Upper lobe of right lung (tissue), 1 donor: Measurements from ENCODE around the gene ANKLE2. TPM values are rescaled to one million over a fixed set of nuclear protein-coding genes. Genes with fewer than 3 reads are reported as not detected.
"Not testable (repeated sequence)": the region's sequence is repeated elsewhere in the genome, so short reads cannot be mapped to it uniquely, and the experiment has no call there.

Experiments
- ATAC-seq: fragments of 200-7000 bp; cut with Tn5 transposase; one replicate; pipeline ENCODE4 v1.9.1; 2020; ENCODE audit warnings: mild to moderate bottlenecking, moderate library complexity
- DNase-seq: peaks from one replicate; pipeline ENCODE4 v3.0.0-alpha.2; 2020
- H3K27ac ChIP-seq: fragments of 200-600 bp; one replicate; pipeline ENCODE4 v1.8.0; 2022
- H3K27me3 ChIP-seq: fragments of 200-600 bp; one replicate; pipeline ENCODE4 v1.8.0; 2022; ENCODE audit warnings: mild to moderate bottlenecking
- H3K36me3 ChIP-seq: fragments of 200-600 bp; one replicate; pipeline ENCODE4 v1.8.0; 2022
- H3K4me1 ChIP-seq: fragments of 200-600 bp; one replicate; pipeline ENCODE4 v1.8.0; 2022
- H3K4me3 ChIP-seq: fragments of 200-600 bp; one replicate; pipeline ENCODE4 v1.8.0; 2022; ENCODE audit warnings: mild to moderate bottlenecking
- H3K9me3 ChIP-seq: fragments of 200-600 bp; one replicate; pipeline ENCODE4 v1.8.0; 2022
- intact Hi-C: fragments of 100-400 bp; cut with DNase I; formaldehyde crosslinking; loops from one replicate; pipeline ENCODE4 v1.11.0; 2022
- total RNA-seq: library from RNA; stranded (reverse); fragmentation: NEBNext Ultra II Directional; extraction: Animal tissue kit (Norgen Biotek cat#: 25700); gene quantifications from one replicate; pipeline ENCODE4 v1.2.1, GENCODE V29; 2021
- TF ChIP-seq, protein P1 (sequence below): fragments of 200-600 bp; IDR thresholded peaks from one replicate; pipeline ENCODE4 v1.8.0; 2022; ENCODE audit warnings: antibody characterized with exemption
- donor health status: DM: no; HTN: yes; CAD: no; lungs with severe emphysema.

The ANKLE2 gene
- total RNA-seq, 1 donor from 2014 or later = 60.2 TPM

DNA sequence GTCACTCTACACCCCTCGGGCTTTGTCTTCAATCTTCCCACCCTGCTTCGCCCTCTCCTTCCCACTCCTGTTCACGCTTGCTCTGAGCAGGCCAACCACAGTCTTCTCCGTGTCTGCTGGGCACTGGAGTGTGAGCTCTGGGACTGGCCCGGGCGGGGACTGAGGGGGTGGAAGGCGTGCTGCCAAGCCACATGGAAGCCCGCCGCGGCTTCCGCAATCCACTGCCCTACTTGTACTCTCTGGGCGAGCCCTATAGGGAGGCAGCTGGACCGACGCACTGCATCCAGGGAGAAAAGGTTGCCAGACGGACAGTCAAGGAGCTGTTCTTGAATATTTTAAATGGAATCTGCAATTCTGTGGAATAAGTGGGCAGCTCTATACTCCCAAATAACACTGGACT lies 42.3 kb upstream of the ANKLE2 start:
- H3K27ac ChIP-seq = no peak overlapping the region
- DNase-seq (no peak), ATAC-seq (no peak)
- H3K9me3 ChIP-seq = no peaks in the 10 kb centered on the region
- H3K36me3 ChIP-seq = peaks cover 90% of the 10 kb centered on the region
- H3K4me3 ChIP-seq = no peak overlapping the region
- H3K27me3 ChIP-seq = no peaks in the 10 kb centered on the region
- intact Hi-C loops = no loop called here
- TF ChIP-seq, protein P1, sequence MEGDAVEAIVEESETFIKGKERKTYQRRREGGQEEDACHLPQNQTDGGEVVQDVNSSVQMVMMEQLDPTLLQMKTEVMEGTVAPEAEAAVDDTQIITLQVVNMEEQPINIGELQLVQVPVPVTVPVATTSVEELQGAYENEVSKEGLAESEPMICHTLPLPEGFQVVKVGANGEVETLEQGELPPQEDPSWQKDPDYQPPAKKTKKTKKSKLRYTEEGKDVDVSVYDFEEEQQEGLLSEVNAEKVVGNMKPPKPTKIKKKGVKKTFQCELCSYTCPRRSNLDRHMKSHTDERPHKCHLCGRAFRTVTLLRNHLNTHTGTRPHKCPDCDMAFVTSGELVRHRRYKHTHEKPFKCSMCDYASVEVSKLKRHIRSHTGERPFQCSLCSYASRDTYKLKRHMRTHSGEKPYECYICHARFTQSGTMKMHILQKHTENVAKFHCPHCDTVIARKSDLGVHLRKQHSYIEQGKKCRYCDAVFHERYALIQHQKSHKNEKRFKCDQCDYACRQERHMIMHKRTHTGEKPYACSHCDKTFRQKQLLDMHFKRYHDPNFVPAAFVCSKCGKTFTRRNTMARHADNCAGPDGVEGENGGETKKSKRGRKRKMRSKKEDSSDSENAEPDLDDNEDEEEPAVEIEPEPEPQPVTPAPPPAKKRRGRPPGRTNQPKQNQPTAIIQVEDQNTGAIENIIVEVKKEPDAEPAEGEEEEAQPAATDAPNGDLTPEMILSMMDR = no peak
- H3K4me1 ChIP-seq = no peaks in the 10 kb centered on the region

DNA sequence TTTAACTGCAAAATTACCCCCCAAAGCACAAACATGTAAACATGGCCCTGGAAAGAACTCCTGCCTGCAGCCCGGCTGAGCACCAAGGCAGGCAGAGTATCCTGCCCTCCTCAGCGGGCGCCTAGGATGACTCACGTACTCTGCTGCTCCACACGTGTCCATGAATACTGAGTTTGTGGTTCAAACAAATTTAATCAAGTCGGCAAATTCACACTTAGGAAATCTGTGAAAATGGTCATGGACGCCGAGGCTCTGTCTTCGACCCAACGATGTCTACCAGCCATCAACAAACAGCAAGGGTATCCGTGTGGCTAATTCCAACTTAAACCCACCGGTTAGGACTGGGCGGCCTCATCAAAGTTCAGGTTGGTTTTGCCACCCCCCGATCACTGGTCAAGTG lies 41.5 kb upstream of the ANKLE2 start:
- TF ChIP-seq, protein P1 = no peak
- DNase-seq = no peak
- Histone ChIP-seq H3K27me3 (no peaks in the 10 kb centered on the region), H3K9me3 (no peaks in the 10 kb centered on the region), H3K36me3 (peaks cover 90% of the 10 kb centered on the region), H3K4me3 (no peak overlapping the region), H3K27ac (no peak overlapping the region), H3K4me1 (no peaks in the 10 kb centered on the region)
- ATAC-seq = no peak
- intact Hi-C loops = no loop called here

DNA sequence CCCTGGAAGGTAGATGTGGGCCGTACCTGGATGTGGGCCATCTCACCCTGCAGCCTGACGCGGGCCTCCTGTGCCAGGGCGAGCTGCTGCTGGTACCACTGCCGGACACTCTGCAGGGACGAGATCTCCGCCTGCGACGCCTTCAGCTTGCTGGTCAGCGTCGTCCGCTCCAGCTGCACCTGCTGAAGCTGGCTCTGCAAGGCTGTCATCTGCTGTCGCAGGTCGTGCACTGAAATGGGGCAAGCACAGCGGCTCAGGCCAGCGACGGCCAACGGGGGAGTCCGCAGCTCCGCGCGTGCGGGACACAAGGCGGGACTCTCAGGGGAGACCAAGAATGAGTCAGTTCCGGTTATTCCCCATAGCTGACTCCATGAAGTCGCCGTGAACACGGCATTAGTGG lies 40.1 kb upstream of the ANKLE2 start:
- TF ChIP-seq, protein P1 = no peak
- Histone ChIP-seq H3K4me1 (no peaks in the 10 kb centered on the region), H3K36me3 (peaks cover 92% of the 10 kb centered on the region), H3K4me3 (no peak overlapping the region), H3K27me3 (no peaks in the 10 kb centered on the region), H3K9me3 (no peaks in the 10 kb centered on the region), H3K27ac (no peak overlapping the region)
- no peak for ATAC-seq
- no peak for DNase-seq
- intact Hi-C loops = no loop called here

DNA sequence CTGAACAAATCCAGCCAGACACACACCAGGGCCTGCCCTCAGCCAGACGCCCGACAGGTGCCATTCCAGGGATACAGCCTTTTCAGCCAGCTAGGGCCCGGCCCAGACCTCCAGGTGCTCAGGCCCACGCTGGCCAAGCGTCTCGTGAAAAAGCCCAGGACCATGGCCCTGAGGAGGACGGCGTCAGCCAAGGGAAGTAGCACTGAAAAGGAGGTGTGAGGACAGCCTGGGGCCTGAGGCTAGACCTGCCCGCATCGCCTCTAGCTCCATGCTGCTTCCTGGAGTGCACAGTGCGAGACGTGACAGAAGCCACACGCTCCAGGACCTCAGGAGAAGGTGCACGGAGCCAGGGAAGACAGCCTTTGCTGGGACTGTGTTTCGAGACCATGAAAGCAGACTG lies 37.2 kb upstream of the ANKLE2 start:
- no peak overlapping the region for H3K4me3 ChIP-seq
- no peaks in the 10 kb centered on the region for H3K27me3 ChIP-seq
- no peaks in the 10 kb centered on the region for H3K9me3 ChIP-seq
- no peak for DNase-seq
- intact Hi-C loops = no loop called here
- H3K4me1 ChIP-seq = no peaks in the 10 kb centered on the region
- TF ChIP-seq, protein P1 = no peak
- no peak for ATAC-seq
- H3K36me3 ChIP-seq = peaks cover 94% of the 10 kb centered on the region
- no peak overlapping the region for H3K27ac ChIP-seq

DNA sequence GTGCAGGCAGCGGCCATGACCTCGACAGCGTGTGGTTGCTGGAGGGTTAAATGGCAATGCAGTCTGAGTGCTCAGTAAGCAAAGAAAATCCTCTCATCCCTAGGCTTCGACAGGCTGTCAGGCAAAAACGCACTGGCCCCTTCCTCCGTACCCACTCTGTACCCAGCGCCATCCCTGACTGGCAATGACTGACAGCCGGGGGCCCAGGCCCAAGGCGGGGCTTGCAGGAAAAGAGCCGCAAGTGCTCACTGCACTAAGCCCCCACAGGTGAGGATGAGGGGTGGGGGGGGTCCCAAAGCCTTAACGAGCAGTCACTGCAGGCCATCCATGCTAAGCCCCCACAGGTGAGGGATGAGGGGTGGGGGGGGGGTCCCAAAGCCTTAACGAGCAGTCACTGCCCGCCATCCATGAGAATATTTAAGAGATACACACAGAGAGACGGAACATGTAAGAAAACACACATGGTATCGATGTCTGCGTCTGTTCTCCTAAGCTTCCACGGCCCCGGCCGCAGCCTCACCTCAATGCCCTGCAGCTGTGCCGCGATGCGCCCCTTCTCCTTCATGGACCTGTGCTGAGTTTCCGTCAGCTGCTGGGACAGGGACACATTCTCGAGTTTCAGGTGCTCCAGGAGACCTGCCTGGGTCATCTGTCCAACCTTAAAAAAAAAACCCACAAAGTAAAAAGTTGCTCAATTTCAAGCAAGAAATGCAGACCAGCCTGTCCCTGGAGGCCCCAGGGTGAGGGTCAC lies 36.4 kb upstream of the ANKLE2 start:
- H3K4me3 ChIP-seq = no peak overlapping the region
- no peaks in the 10 kb centered on the region for H3K4me1 ChIP-seq
- ATAC-seq = no peak
- DNase-seq = no peak
- H3K9me3 ChIP-seq = no peaks in the 10 kb centered on the region
- H3K27ac ChIP-seq = no peak overlapping the region
- H3K36me3 ChIP-seq = peaks cover 89% of the 10 kb centered on the region
- H3K27me3 ChIP-seq = no peaks in the 10 kb centered on the region
- intact Hi-C loops = no loop called here
- TF ChIP-seq, protein P1 = no peak

DNA sequence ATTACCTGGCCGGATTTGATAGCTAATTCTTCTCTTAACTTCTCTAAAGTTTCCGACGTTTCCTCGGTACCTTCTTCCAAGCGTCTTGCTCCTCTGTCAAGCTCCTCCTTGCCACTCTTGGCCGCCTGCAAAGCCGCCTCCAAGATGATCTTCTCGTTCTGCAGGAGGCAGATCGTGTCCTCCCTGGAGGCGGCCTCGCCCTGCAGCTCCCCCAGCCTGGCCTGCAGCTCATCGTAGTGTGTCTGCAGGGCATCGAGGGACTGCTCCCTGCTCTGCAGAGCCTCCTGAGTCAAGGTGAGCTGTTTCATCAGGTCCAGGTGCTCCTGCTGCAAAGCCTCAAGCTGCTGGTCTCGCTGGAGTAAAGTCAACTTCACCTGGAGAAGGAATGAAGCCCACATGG lies 34.2 kb upstream of the ANKLE2 start:
- DNase-seq (no peak), ATAC-seq (no peak)
- Histone ChIP-seq H3K4me3 (no peak overlapping the region), H3K27me3 (no peaks in the 10 kb centered on the region), H3K9me3 (no peaks in the 10 kb centered on the region), H3K36me3 (peaks cover 82% of the 10 kb centered on the region), H3K4me1 (no peaks in the 10 kb centered on the region), H3K27ac (no peak overlapping the region)
- intact Hi-C loops = no loop called here
- TF ChIP-seq, protein P1 = no peak

DNA sequence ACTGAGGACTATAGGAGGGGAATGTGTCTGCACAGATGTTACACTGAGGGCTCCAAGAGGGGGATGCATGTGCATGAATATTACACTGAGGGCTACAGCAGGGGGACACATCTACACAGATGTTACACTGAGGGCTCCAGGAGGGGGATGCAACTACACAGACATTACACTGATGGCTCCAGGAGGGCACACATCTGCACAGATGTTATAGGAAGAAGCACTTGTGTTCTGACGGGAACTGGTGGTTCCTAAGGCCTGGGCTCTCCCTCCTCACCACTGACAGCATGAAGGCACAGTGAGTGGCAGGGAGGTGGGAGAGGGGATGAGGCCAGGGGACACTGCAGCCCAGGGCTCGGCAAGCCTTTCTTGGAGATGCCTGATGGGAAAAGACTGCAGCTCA lies 30.3 kb upstream of the ANKLE2 start:
- H3K4me3 ChIP-seq, H3K27me3 ChIP-seq, intact Hi-C loops, H3K4me1 ChIP-seq, H3K27ac ChIP-seq, ATAC-seq, DNase-seq, H3K9me3 ChIP-seq: not testable (repeated sequence)
- H3K36me3 ChIP-seq = peaks cover 73% of the 10 kb centered on the region
